K562 (cell line): ENCODE measurements around the gene ORC4. TPM values are rescaled to one million over a fixed set of nuclear protein-coding genes. Genes with fewer than 3 reads are reported as not detected.
A peak's percentile ranks its signal among the peaks of the same experiment; 100 is the strongest.

Experiments used
- AFF4 ChIP-seq: sonication (generic); formaldehyde crosslinking; IDR thresholded peaks from 2 replicates; pipeline ENCODE4 v1.8.0; 2023; ENCODE audit warnings: mild to moderate bottlenecking, missing genetic modification reagents
- BMI1 ChIP-seq: fragments of 150-350 bp; IDR thresholded peaks from 2 replicates; pipeline ENCODE4 v1.6.1; 2014; ENCODE audit warnings: low read length
- CBX5 ChIP-seq: IDR thresholded peaks from 2 replicates; pipeline ENCODE4 v1.6.1; 2014; ENCODE audit warnings: low read depth, borderline replicate concordance
- MAZ ChIP-seq, 2 experiments: fragments of 450-650 bp in 1 of 2; sonication (generic) in 1 of 2; formaldehyde crosslinking; IDR thresholded peaks in 1 of 2; conservative IDR thresholded peaks in 1 of 2; 2 replicates each; pipeline versions ENCODE4 v1.4.0 to v1.5.0; 2020; ENCODE audit warnings: mild to moderate bottlenecking in 1 of 2, missing genetic modification reagents in 1 of 2
- PHB ChIP-seq: fragments of 250-450 bp; sonication (Bioruptor Pico); IDR thresholded peaks from 2 replicates; pipeline ENCODE4 v1.5.0; 2021
- PREB ChIP-seq: sonication (generic); formaldehyde crosslinking; IDR thresholded peaks from 2 replicates; pipeline ENCODE4 v1.8.1; 2023; ENCODE audit warnings: mild to moderate bottlenecking, missing genetic modification reagents
- SIRT6 ChIP-seq: IDR thresholded peaks from one replicate; pipeline ENCODE4 v1.6.1; 2012; ENCODE audit warnings: low read depth, mild to moderate bottlenecking, control low read depth, inconsistent platforms, low read length, moderate library complexity
- SMARCB1 ChIP-seq: IDR thresholded peaks from 2 replicates; pipeline ENCODE4 v1.6.1; 2011; ENCODE audit warnings: improper control_type of control experiment, low read depth; ENCODE audit not compliant: insufficient read length
- TAF1 ChIP-seq: IDR thresholded peaks from 2 replicates; pipeline ENCODE4 v1.6.1; 2011; ENCODE audit warnings: mild to moderate bottlenecking, low read length, moderate library complexity; ENCODE audit not compliant: insufficient read depth, control insufficient read depth, severe bottlenecking; ENCODE audit errors: extremely low read depth
- TAF9B ChIP-seq: fragments of 450-650 bp; IDR thresholded peaks from 2 replicates; pipeline ENCODE4 v1.6.1; 2018; ENCODE audit warnings: mild to moderate bottlenecking; ENCODE audit not compliant: partially characterized antibody
- TFAP4 ChIP-seq: sonication (generic); formaldehyde crosslinking; IDR thresholded peaks from 2 replicates; pipeline ENCODE4 v1.8.0; 2022; ENCODE audit warnings: missing genetic modification reagents, mild to moderate bottlenecking, moderate library complexity, borderline replicate concordance
- THRA ChIP-seq: fragments of 450-650 bp; IDR thresholded peaks from 2 replicates; pipeline ENCODE4 v1.6.1; 2017; ENCODE audit warnings: mild to moderate bottlenecking, moderate library complexity
- U2AF1 ChIP-seq: fragments of 200-400 bp; formaldehyde crosslinking; optimal IDR thresholded peaks from 2 replicates; pipeline ENCODE3; 2017; ENCODE audit warnings: mild to moderate bottlenecking, low read depth, low read length, moderate library complexity
- USF2 ChIP-seq: sonication (generic); formaldehyde crosslinking; IDR thresholded peaks from 2 replicates; pipeline ENCODE4 v1.5.0; 2020; ENCODE audit warnings: missing genetic modification reagents
- ZBTB7A ChIP-seq: IDR thresholded peaks from 2 replicates; pipeline ENCODE4 v1.6.1; 2011; ENCODE audit warnings: low read depth, mild to moderate bottlenecking, low read length, moderate library complexity, borderline replicate concordance; ENCODE audit not compliant: control insufficient read depth
- ZNF263 ChIP-seq: sonication (generic); formaldehyde crosslinking; IDR thresholded peaks from 2 replicates; pipeline ENCODE4 v1.8.0; 2022; ENCODE audit warnings: mild to moderate bottlenecking, missing genetic modification reagents, borderline replicate concordance
- ZNF699 ChIP-seq: fragments of 250-450 bp; sonication (Bioruptor Pico); IDR thresholded peaks from 2 replicates; pipeline ENCODE4 v1.8.0; 2021; ENCODE audit warnings: mild to moderate bottlenecking, moderate library complexity; ENCODE audit not compliant: insufficient replicate concordance
- ZNF785 ChIP-seq: fragments of 250-450 bp; sonication (Bioruptor Pico); IDR thresholded peaks from 2 replicates; pipeline ENCODE4 v1.4.0; 2020; ENCODE audit warnings: mild to moderate bottlenecking
- ZSCAN32 ChIP-seq: fragments of 450-650 bp; formaldehyde crosslinking; IDR thresholded peaks from 2 replicates; pipeline ENCODE4 v1.4.0; 2020; ENCODE audit warnings: mild to moderate bottlenecking, moderate library complexity
- polyA plus RNA-seq, 8 experiments: library from polyadenylated mRNA; depleted of rRNA in 4 of 8; stranded (reverse) in 5 of 8; unstranded in 3 of 8; fragments of >200 nt; fragmentation: Nextera tagmentation in 2 of 8; fragmentation: Illumina TruSeq in 1 of 8; extraction: Ambion mirVana in 2 of 8; extraction: Trizol in 1 of 8; gene quantifications; 2 replicates each; pipeline versions ENCODE4 v1.2.1 to v1.2.3, GENCODE V29; 2011 to 2014; ENCODE audit warnings: inconsistent platforms in 1 of 8, missing spikeins in 1 of 8
- total RNA-seq, 7 experiments: library from RNA; depleted of rRNA in 6 of 7; stranded (reverse); fragments of >200 nt in 6 of 7; fragmentation: Illumina TruSeq in 2 of 7; extraction: Trizol in 2 of 7; gene quantifications; 2 replicates each; pipeline versions ENCODE4 v1.2.1 to v1.2.3, GENCODE V29; 2011 to 2021; ENCODE audit warnings: low replicate concordance in 1 of 7

Gene ORC4
- total and polyA plus RNA-seq, 9 of the 15 experiments (the other 6 are each of a cell fraction or from before 2014, with no cell fraction given): 58.6 to 100 (median 70.5) TPM

- TF ChIP-seq USF2 (CRISPR knock-in tag): no peak
- peak; percentile 64 for TF ChIP-seq ZNF263 (CRISPR knock-in tag)
- TF ChIP-seq AFF4: peak; percentile 47; the same call in 1 of the 2 replicates
- no peak for TF ChIP-seq U2AF1
- no peak for TF ChIP-seq SMARCB1
- no peak for TF ChIP-seq PHB
- TF ChIP-seq TAF1: peak; percentile 76
- TF ChIP-seq SIRT6: no peak
- no peak for TF ChIP-seq ZNF785
- peak; percentile 51 for TF ChIP-seq TAF9B
- no peak for TF ChIP-seq BMI1
- TF ChIP-seq CBX5: no peak
- peak in 1 of 2 experiments; percentile 41; a peak in 2 of 4 replicates for TF ChIP-seq MAZ (CRISPR knock-in tag; conservative IDR thresholded peaks at IDR 0.05 in 1 of 2, IDR thresholded peaks at IDR 0.05 in 1 of 2)
- peak; percentile 6; the same call in 1 of the 2 replicates for TF ChIP-seq TFAP4 (CRISPR knock-in tag)
- peak; percentile 65; the same call in 1 of the 2 replicates for TF ChIP-seq ZBTB7A
- TF ChIP-seq ZNF699 (CRISPR knock-in tag): no peak
- no peak for TF ChIP-seq ZSCAN32 (CRISPR knock-in tag)
- no peak for TF ChIP-seq PREB (CRISPR knock-in tag)
- TF ChIP-seq THRA: no peak
Measured at GRCh38 chr2:148021059-148021861, 723 bp upstream of the ORC4 start, which contains the start of gene MBD5 (continued).
